HepG2 (cell line): ENCODE results near the gene TRMT112. TPM values are rescaled to one million over a fixed set of nuclear protein-coding genes. Genes with fewer than 3 reads are reported as not detected.

Experiments
- MEIS1 ChIP-seq: sonication (generic); formaldehyde crosslinking; IDR thresholded peaks from 2 replicates; pipeline ENCODE4 v1.9.0; 2021; ENCODE audit warnings: mild to moderate bottlenecking, missing genetic modification reagents, moderate library complexity, borderline replicate concordance
- STAG1 ChIP-seq: sonication (generic); formaldehyde crosslinking; IDR thresholded peaks from 2 replicates; pipeline ENCODE4 v1.4.0; 2020; ENCODE audit warnings: missing genetic modification reagents
- ZIK1 ChIP-seq: sonication (generic); formaldehyde crosslinking; IDR thresholded peaks from 2 replicates; pipeline ENCODE4 v1.5.0; 2020; ENCODE audit warnings: mild to moderate bottlenecking, low read depth, missing genetic modification reagents, borderline replicate concordance
- ZNF124 ChIP-seq: sonication (generic); formaldehyde crosslinking; IDR thresholded peaks from 2 replicates; pipeline ENCODE4 v1.4.0; 2020; ENCODE audit warnings: missing genetic modification reagents
- ZNF329 ChIP-seq: sonication (generic); formaldehyde crosslinking; IDR thresholded peaks from 2 replicates; pipeline ENCODE4 v1.9.0; 2021; ENCODE audit warnings: low read depth, mild to moderate bottlenecking, missing genetic modification reagents
- ZNF589 ChIP-seq: sonication (generic); formaldehyde crosslinking; conservative IDR thresholded peaks from 2 replicates; pipeline ENCODE4 v1.8.0; 2022; ENCODE audit warnings: mild to moderate bottlenecking, moderate library complexity, missing genetic modification reagents
- ZNF703 ChIP-seq: sonication (generic); formaldehyde crosslinking; IDR thresholded peaks from 2 replicates; pipeline ENCODE4 v1.5.1; 2020; ENCODE audit warnings: missing genetic modification reagents, mild to moderate bottlenecking, moderate library complexity, borderline replicate concordance
- ZNF749 ChIP-seq: sonication (generic); formaldehyde crosslinking; IDR thresholded peaks from 2 replicates; pipeline ENCODE4 v1.8.0; 2022; ENCODE audit warnings: mild to moderate bottlenecking, missing genetic modification reagents, moderate library complexity, borderline replicate concordance
- polyA plus RNA-seq, 8 experiments: library from polyadenylated mRNA; depleted of rRNA in 3 of 8; stranded (reverse) in 7 of 8; unstranded in 1 of 8; fragments of >200 nt; fragmentation: Illumina TruSeq in 4 of 8; extraction: Trizol in 4 of 8; gene quantifications; 2 replicates each; pipeline versions ENCODE4 v1.2.1 to v1.2.3, GENCODE V29; 2011 to 2016; ENCODE audit warnings: low read depth in 4 of 8, missing spikeins in 1 of 8, mixed read lengths in 1 of 8; ENCODE audit not compliant: insufficient read depth in 1 of 8
- total RNA-seq, 5 experiments: library from RNA; depleted of rRNA; stranded (reverse); fragments of >200 nt; fragmentation: Illumina TruSeq; extraction: Trizol; gene quantifications; 2 replicates each; pipeline ENCODE4 v1.2.3, GENCODE V29; 2016; ENCODE audit warnings: low read depth in 1 of 5
- TF ChIP-seq, protein P1 (sequence below): sonication (generic); formaldehyde crosslinking; IDR thresholded peaks from 2 replicates; pipeline ENCODE4 v1.5.0; 2020; ENCODE audit warnings: mild to moderate bottlenecking, missing genetic modification reagents, moderate library complexity
- TF ChIP-seq, protein P2 (sequence below): sonication (generic); formaldehyde crosslinking; IDR thresholded peaks from 2 replicates; pipeline ENCODE4 v1.8.0; 2023; ENCODE audit warnings: mild to moderate bottlenecking, missing genetic modification reagents
- TF ChIP-seq, protein P3 (sequence below): sonication (generic); formaldehyde crosslinking; IDR thresholded peaks from 2 replicates; pipeline ENCODE4 v1.5.1; 2020; ENCODE audit warnings: missing genetic modification reagents, mild to moderate bottlenecking, borderline replicate concordance
- TF ChIP-seq, protein P4 (sequence below): sonication (generic); formaldehyde crosslinking; IDR thresholded peaks from 2 replicates; pipeline ENCODE4 v1.8.1; 2023; ENCODE audit warnings: mild to moderate bottlenecking, inconsistent platforms, moderate library complexity, missing genetic modification reagents, borderline replicate concordance

TRMT112 gene
- total and polyA plus RNA-seq, 2 of the 13 experiments (the other 11 are each of a cell fraction or from before 2014, with no cell fraction given): 186 to 409 TPM

DNA sequence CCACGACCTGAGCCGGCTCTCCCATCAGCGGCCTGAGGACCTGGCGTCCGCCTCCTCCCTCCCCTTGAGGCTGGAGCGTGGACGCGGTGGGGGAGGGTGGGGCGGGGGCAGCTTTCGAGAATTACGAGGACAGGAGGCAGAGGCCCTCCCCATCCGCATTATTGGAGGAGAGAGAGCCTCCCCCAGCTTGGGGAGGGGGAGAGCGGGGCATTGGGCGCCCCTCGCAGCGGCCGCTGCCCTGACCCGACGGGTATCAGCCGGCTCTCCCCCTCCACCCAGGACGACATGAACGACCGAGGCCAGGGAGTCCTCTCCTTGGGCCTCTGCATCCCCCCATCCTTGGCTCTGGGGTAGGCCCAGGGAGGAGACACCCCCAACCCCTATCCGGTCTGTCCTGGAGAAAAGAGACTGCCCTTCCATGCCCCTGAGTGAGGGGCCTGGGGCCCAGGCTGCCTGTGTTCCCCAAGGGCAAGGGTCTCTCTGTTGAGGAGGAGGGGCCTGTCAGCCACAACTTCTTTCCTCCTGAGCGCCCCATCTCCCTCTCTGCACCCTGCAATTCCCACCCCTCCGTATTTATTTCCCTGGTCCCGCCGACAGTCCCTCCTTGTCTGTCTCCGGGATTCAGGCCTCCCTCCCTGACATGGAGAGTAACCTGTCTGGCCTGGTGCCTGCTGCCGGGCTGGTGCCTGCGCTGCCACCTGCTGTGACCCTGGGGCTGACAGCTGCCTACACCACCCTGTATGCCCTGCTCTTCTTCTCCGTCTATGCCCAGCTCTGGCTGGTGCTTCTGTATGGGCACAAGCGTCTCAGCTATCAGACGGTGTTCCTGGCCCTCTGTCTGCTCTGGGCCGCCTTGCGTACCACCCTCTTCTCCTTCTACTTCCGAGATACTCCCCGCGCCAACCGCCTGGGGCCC is 31.2 kb downstream of the TRMT112 start (continued):
- TF ChIP-seq ZNF124 (CRISPR knock-in tag) (no peak), STAG1 (CRISPR knock-in tag) (peak; percentile 34), ZNF329 (CRISPR knock-in tag) (no peak), ZNF749 (CRISPR knock-in tag) (no peak), ZNF703 (CRISPR knock-in tag) (no peak), ZIK1 (CRISPR knock-in tag) (no peak), MEIS1 (no peak), ZNF589 (CRISPR knock-in tag) (no peak)
- TF ChIP-seq, protein P1, sequence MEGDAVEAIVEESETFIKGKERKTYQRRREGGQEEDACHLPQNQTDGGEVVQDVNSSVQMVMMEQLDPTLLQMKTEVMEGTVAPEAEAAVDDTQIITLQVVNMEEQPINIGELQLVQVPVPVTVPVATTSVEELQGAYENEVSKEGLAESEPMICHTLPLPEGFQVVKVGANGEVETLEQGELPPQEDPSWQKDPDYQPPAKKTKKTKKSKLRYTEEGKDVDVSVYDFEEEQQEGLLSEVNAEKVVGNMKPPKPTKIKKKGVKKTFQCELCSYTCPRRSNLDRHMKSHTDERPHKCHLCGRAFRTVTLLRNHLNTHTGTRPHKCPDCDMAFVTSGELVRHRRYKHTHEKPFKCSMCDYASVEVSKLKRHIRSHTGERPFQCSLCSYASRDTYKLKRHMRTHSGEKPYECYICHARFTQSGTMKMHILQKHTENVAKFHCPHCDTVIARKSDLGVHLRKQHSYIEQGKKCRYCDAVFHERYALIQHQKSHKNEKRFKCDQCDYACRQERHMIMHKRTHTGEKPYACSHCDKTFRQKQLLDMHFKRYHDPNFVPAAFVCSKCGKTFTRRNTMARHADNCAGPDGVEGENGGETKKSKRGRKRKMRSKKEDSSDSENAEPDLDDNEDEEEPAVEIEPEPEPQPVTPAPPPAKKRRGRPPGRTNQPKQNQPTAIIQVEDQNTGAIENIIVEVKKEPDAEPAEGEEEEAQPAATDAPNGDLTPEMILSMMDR: peak; percentile 53
- TF ChIP-seq, protein P2, sequence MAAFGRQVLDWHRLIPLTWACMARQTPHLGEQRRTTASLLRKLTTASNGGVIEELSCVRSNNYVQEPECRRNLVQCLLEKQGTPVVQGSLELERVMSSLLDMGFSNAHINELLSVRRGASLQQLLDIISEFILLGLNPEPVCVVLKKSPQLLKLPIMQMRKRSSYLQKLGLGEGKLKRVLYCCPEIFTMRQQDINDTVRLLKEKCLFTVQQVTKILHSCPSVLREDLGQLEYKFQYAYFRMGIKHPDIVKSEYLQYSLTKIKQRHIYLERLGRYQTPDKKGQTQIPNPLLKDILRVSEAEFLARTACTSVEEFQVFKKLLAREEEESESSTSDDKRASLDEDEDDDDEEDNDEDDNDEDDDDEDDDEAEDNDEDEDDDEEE (CRISPR knock-in tag): 0 out of 2 replicates have a peak, but pooled peaks have one; percentile 1
- TF ChIP-seq, protein P3, sequence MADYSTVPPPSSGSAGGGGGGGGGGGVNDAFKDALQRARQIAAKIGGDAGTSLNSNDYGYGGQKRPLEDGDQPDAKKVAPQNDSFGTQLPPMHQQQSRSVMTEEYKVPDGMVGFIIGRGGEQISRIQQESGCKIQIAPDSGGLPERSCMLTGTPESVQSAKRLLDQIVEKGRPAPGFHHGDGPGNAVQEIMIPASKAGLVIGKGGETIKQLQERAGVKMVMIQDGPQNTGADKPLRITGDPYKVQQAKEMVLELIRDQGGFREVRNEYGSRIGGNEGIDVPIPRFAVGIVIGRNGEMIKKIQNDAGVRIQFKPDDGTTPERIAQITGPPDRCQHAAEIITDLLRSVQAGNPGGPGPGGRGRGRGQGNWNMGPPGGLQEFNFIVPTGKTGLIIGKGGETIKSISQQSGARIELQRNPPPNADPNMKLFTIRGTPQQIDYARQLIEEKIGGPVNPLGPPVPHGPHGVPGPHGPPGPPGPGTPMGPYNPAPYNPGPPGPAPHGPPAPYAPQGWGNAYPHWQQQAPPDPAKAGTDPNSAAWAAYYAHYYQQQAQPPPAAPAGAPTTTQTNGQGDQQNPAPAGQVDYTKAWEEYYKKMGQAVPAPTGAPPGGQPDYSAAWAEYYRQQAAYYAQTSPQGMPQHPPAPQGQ: no peak
- TF ChIP-seq, protein P4, sequence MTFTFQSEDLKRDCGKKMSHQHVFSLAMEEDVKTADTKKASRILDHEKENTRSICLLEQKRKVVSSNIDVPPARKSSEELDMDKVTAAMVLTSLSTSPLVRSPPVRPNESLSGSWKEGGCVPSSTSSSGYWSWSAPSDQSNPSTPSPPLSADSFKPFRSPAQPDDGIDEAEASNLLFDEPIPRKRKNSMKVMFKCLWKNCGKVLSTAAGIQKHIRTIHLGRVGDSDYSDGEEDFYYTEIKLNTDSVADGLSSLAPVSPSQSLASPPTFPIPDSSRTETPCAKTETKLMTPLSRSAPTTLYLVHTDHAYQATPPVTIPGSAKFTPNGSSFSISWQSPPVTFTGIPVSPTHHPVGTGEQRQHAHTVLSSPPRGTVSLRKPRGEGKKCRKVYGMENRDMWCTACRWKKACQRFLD: 0 out of 2 replicates have a peak, but pooled peaks have one; percentile 8
